Measurements from ENCODE around the gene DCHS2.
A peak's percentile ranks its signal among the peaks of the same experiment; 100 is the strongest.

The DCHS2 gene

DNA sequence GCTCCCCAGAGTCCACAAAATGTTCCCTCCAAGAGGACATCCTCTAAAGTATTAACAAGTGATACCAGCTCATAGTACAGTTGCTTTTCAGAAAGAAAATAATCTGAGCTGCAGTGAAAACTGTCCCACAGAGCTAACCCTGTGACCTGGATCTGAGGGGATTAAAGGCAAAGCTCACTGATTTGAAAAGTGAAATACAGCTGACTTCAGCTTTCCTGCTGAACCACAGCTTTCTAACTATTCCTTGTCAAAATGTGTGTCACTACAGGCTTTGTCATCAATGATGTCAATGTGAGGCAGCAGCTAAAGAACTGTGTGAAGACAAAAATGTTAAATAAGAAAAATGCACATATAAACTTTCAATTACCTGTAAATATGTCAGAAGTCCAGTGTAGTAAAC is 36.9 kb downstream of the DCHS2 start:
- DNase-seq (ENCODE audit: low spot score): no peak

- no peak for DNase-seq (ENCODE audit: low spot score)
Observed at GRCh38 chr4:154452798-154453346, 38.7 kb downstream of the DCHS2 start.

- no peak for DNase-seq (ENCODE audit: low spot score)
Observed at GRCh38 chr4:154450966-154451365, 40.6 kb downstream of the DCHS2 start.

GRCh38 chr4:154444958-154445357 is 46.6 kb downstream of the DCHS2 start:
- DNase-seq (ENCODE audit: low spot score): no peak

GRCh38 chr4:154441982-154442381 is 49.6 kb downstream of the DCHS2 start:
- no peak for DNase-seq (ENCODE audit: low spot score)

- no peak for DNase-seq (ENCODE audit: low spot score)
Observed at GRCh38 chr4:154441124-154441523, 50.5 kb downstream of the DCHS2 start.

- no peak for DNase-seq (ENCODE audit: low spot score)
Observed at GRCh38 chr4:154439224-154439623, 52.4 kb downstream of the DCHS2 start.

DNA sequence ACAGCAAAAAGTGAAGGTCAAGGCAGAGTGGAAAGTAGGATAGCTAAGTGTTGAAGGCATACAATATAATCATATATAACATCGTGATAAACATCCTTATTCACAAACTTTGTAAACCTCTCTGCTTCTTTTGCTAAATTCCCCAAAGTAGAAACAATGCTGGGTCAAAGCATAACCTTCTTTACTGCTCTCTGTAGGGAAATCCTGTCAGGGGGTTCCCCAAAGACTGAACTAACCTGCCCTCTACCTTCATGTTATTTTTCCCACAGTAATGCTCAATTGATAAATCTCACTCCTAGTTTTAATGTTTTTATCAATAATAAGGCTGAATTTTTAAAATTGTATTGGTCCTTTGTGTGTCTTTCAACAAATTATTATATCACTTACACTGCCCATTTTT is 55.7 kb downstream of the DCHS2 start:
- no peak for DNase-seq (ENCODE audit: low spot score)

- DNase-seq (ENCODE audit: low spot score): no peak
Observed at GRCh38 chr4:154433543-154433942, 58.1 kb downstream of the DCHS2 start.

DNA sequence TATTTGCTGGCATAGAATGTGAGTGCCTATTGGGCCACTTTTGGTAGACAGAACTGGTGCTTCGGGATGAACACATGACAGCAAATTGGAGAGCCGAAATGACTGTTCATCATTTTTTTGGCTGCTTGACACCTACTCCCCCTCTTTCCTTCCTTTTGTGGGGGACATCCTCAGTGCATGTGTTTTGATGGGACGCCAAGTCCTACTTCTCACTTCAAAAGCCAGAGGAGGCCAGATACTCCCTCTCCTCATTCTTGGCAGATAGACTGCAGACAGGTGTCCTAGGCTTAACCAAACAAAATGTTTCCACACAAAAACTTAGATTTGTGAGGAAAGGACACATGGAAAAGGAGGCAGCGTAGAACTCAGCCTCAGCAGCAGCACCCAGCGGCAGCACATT is 62.4 kb downstream of the DCHS2 start:
- DNase-seq (ENCODE audit: low spot score): no peak

DNA sequence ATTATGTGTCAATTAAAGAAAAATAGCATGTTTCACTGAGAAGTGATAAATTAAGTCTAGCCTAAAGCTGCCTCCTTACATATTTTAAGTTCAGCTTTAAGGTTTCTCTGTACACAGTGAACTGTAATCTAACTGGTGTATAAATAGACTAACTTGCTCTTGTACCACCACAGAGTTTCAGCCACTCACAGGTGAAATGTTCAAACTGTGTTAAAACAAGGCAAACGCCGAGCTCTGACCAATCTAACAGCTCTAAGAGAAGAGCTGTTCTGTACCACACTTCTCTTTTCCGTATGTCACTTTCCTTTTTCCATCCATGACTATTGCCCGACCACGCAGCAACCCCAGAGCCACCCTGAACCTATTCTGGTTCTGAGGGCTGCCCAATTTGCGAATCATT is 64.5 kb downstream of the DCHS2 start:
- DNase-seq (ENCODE audit: low spot score): no peak

DNA sequence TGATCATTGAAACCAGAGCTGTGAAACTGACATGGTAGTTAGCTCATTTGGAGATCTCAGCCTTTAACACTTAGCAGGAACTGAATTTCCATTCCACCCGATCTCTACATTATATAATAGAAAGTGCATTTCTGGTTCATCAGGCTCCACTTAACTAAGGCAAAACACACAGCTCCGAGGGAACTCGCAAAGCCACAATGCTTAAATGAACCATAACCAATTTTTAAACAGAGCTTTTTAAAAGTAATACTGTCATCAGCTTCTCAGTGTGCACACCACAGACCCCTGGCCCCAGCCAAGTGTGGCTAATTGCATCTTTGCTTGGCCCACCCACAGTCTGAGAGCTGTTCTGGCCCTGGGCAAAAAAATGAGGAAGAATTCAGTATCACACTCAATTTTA is 66.1 kb downstream of the DCHS2 start:
- DNase-seq (ENCODE audit: low spot score): no peak

- DNase-seq (ENCODE audit: low spot score): no peak
Observed at GRCh38 chr4:154424810-154425484, 66.7 kb downstream of the DCHS2 start.

- DNase-seq (ENCODE audit: low spot score): no peak
Observed at GRCh38 chr4:154422152-154422551, 69.4 kb downstream of the DCHS2 start.

DNA sequence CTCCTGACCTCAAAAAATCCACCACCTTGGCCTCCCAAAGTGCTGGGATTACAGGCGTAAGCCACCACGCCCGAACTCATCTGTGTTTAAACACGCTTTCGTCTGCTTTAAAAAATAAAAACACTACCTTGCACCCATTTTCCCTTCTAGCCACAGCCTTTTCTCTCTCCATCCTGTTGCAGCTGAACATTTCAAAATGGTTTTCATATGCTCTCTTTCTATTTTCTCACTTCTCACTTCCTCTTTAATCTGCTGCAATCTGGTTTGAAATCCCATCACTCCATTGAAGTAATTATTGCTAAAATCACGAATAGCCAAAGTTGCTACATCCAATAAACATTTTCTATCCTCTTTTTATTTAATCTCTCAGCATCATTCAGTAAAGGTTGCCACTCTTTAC is 70.0 kb downstream of the DCHS2 start:
- no peak for DNase-seq (ENCODE audit: low spot score)

GRCh38 chr4:154417373-154417673 is 74.3 kb downstream of the DCHS2 start:
- DNase-seq (ENCODE audit: low spot score): no peak

DNA sequence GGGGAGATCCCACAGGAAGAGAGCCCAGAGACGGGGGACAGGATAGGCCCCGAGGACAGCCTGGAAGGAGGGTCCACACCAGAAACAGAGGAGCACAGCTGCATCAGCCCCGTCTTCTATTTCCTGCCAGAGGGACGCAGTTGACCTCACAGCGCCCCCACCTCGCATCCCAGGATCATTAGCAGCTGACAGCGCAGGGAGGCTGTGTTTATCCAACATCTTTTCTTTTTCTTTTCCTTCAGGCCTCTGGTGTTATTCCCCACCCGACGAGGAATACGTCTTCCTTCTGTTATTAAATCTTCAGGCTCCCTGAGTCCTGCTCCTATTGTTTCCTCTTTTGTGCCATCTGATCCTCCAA is 75.4 kb downstream of the DCHS2 start:
- DNase-seq (ENCODE audit: low spot score): no peak

GRCh38 chr4:154415313-154415712 is 76.3 kb downstream of the DCHS2 start:
- no peak for DNase-seq (ENCODE audit: low spot score)

DNA sequence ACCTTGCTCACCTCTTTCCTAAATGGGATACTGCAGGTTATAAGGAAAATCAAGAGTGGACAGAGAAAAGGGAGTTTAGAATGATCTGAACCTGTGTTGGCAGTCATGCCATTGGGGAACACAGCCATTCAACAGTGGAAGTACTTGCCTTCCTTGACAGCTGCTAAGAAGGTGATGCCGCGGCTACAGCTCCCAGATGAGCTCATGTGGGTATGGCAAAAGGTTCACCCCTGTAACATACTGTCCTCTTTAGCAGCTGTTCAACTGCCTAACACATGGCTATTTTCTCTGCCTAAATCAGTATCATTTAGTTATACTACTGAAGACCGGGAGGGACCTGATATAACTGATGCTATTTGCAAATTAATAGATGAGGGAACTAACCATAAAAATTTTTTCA is 76.8 kb downstream of the DCHS2 start:
- no peak for DNase-seq (ENCODE audit: low spot score)

DNA sequence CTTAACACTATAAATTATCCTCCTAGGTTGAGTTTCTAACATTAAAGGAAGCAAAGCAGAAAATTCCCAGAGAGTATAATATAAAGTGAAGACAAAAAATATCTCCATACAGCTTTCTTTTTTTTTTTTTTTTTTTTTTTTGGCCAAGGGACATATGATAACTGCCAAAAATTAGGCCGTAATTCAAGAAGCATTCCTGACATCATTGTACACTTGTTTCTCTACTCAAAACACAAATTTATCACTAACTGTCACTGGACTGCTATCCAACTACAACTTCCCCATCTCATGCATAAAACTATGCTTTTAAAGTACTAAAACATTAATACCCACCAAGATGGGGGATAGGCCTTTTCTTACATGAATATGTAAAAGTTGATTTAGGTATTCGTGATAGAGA is 77.2 kb downstream of the DCHS2 start:
- DNase-seq (ENCODE audit: low spot score): no peak

DNA sequence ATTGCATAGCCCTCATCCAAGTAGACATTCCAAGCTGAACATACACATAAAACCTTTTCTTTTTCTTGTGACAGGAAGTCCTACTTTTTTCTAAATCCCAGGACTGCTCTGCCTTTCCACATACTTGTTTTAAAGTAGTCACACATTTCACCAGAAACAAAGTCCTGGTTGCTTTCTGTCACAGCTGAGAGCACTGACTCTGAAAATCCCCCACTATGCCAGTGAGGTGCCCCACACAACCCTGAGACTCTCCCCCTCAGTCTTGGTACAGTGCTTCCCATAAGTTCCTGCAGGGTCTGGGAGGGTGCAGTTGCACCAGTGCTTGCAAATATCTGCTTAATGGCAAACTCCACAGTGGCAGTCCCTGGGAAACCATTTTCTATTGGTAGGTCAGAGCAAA is 84.2 kb downstream of the DCHS2 start:
- no peak for DNase-seq (ENCODE audit: low spot score)

GRCh38 chr4:154406018-154406795 is 85.4 kb downstream of the DCHS2 start:
- DNase-seq (ENCODE audit: low spot score): no peak

- DNase-seq (ENCODE audit: low spot score): peak; percentile 78
Observed at GRCh38 chr4:154399259-154399974, 92.2 kb downstream of the DCHS2 start.

Data from COLO829 (cell line).